ENCODE data around the gene PRSS12. TPM values are rescaled to one million over a fixed set of nuclear protein-coding genes. Genes with fewer than 3 reads are reported as not detected.

Gene PRSS12
- total RNA-seq, 1 experiment from 2014 or later = 14.1 TPM

GRCh38 chr4:118308306-118309030 is 44.3 kb downstream of the PRSS12 start:
- H3K4me1 Mint-ChIP-seq = peaks cover 18% of the 10 kb centered on the region
- ChIA-PET POLR2A (no interaction called here), CTCF (interaction anchor here (1.9 kb wide), 1 partner anchor 44 kb away, joined by 10 read pairs; the partner anchor contains the start of gene PRSS12)
- TF ChIP-seq MLX (CRISPR knock-in tag; IDR thresholded peaks at IDR 0.05) = no peak
- no peak for TF ChIP-seq ZNF423 (CRISPR knock-in tag; IDR thresholded peaks at IDR 0.05)
- TF ChIP-seq AFF4 (CRISPR knock-in tag; IDR thresholded peaks at IDR 0.05; ENCODE audit: borderline replicate concordance) = no peak
- no peak for TF ChIP-seq ATF1 (CRISPR knock-in tag; IDR thresholded peaks at IDR 0.05)
- TF ChIP-seq NFATC4 (CRISPR knock-in tag; IDR thresholded peaks at IDR 0.05) = no peak
- no peak for TF ChIP-seq MYBL2 (CRISPR knock-in tag; IDR thresholded peaks at IDR 0.05)
- TF ChIP-seq KAT7 (CRISPR knock-in tag; IDR thresholded peaks at IDR 0.05; ENCODE audit: borderline replicate concordance) = no peak
- TF ChIP-seq ZNF425 (CRISPR knock-in tag; conservative IDR thresholded peaks at IDR 0.05) = no peak
- TF ChIP-seq ZNF396 (CRISPR knock-in tag; IDR thresholded peaks at IDR 0.05; ENCODE audit: borderline replicate concordance) = no peak
- no peak for TF ChIP-seq CDX4 (CRISPR knock-in tag; IDR thresholded peaks at IDR 0.05; ENCODE audit: borderline replicate concordance)
- TF ChIP-seq PREB (CRISPR knock-in tag; IDR thresholded peaks at IDR 0.05; ENCODE audit: borderline replicate concordance) = no peak
- no peak for TF ChIP-seq ZNF121 (CRISPR knock-in tag; IDR thresholded peaks at IDR 0.05)
- TF ChIP-seq JUN (CRISPR knock-in tag; IDR thresholded peaks at IDR 0.05) = no peak
- TF ChIP-seq MAX (CRISPR knock-in tag; IDR thresholded peaks at IDR 0.05) = no peak
- TF ChIP-seq GABPB1 (CRISPR knock-in tag; IDR thresholded peaks at IDR 0.05) = no peak
- TF ChIP-seq MXD4 (CRISPR knock-in tag; IDR thresholded peaks at IDR 0.05; ENCODE audit: borderline replicate concordance) = no peak
- TF ChIP-seq TEAD1 (CRISPR knock-in tag; IDR thresholded peaks at IDR 0.05) = no peak
- H3K4me3 Mint-ChIP-seq = no peak overlapping the region
- no peak for DNase-seq (ENCODE audit: low spot score)
- no peak for ATAC-seq
- H3K27me3 Mint-ChIP-seq (ENCODE audit: low read depth) = no peaks in the 10 kb centered on the region
- no peaks in the 10 kb centered on the region for H3K36me3 Mint-ChIP-seq
- H3K9me3 Mint-ChIP-seq = no peaks in the 10 kb centered on the region
- no peak overlapping the region for H3K27ac Mint-ChIP-seq

Measured in WTC11 (cell line).